ENCODE data around the gene RCHY1. TPM values are rescaled to one million over a fixed set of nuclear protein-coding genes. Genes with fewer than 3 reads are reported as not detected.
A peak's percentile ranks its signal among the peaks of the same experiment; 100 is the strongest.
"Not testable (repeated sequence)": the region's sequence is repeated elsewhere in the genome, so short reads cannot be mapped to it uniquely, and the experiment has no call there.

Gene RCHY1
- 10 to 100 TPM; 18.2 to 43.0 (median 31.7) TPM for total RNA-seq

DNA sequence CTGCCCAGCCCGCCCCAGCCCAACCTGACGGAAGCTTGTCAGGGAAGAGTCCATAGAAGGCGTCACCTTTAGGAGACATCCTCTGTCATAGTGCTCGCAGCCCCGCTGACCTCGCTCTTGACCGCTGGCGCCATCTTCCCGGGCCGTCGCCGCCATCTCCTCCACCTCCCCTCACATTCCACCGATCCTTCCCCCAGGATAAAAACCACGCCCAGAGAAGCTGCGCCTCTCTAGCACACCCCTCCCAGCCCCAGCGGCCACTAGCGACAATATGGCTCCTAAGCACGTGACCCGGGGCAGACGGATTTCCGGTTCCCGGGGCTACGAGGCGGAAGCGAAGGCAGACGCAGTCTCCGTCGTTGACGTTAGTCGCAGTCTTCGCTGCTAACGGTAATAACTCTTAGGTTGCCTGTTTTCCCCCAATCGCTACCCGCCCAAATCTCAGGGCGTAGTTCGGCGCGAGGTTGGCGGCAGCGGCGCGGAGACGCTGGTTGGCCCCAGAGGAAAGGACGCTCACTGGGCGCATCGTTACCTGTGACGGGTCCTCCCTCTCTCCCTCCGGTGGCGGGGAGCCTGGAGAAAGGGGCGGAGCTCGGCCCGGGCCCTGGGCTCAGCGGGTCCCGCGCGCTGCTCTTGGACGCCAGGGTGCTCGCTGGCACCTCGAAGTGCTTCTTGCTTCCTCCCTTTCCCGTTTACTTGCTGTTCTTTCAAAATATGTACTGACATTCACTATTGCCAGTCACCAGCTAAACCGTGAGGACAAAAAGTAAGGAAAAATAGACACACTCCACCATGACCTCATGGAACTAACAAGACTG lies at the start of gene RCHY1, which contains the start of gene THAP6:
Gene RCHY1 (minus strand): TSS at position 273 of the 818 bp plus-strand sequence. CDS start 117 bp downstream, at position 156.
Gene THAP6 (plus strand): TSS at position 343 of the 818 bp plus-strand sequence. CDS start 980 bp downstream, outside the sequence.
- H3K4me3 ChIP-seq = peak within 1 kb of the TSS; percentile 59 to 94 (median 83)
- ATAC-seq (replicated peaks in 6 of 8) = peak; percentile 90 to 95 (median 94)
- in situ Hi-C loops (cut with MboI; ENCODE audit: low pct_unique_long_range_greater_than_20kb in 2 of 9, low sequenced_read_pairs in 9 of 9, unreplicated experiment in 9 of 9) = no loop called here
- peak within 1 kb of the TSS; percentile 93 to 94 for H3K27ac ChIP-seq
- H3K4me1 ChIP-seq (replicated peaks in 1 of 2) = peaks cover 13 to 21% of the 10 kb centered on the region in 2 donors
- WGBS, 10 experiments = 0 to 17% (median 0%) methylated on average over 1 to 8 of the region's 61 CpGs; no CpG with 5 or more reads in 4 of the 10 experiments

DNA sequence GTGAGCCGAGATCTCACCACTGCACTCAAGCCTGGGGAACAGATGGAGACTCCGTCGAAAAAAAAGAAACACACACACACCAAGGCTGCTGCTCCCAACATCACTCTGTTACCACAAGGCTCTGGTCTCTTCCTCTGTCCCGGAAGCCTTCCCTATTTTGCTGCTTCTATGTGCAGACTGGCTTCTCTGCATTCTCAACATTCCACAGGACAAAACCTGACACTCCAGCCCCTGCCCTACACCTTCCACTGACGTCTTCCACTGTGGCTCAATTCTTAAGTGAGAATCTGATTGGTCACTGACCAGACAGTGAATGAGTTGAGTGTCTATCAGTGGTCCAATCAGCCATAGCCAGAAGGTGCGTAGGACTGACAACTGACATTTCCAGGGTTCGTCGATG lies 47.6 kb upstream of the RCHY1 start:
- Histone ChIP-seq H3K4me1 (replicated peaks in 1 of 2) (no peaks in the 10 kb centered on the region), H3K4me3 (no peak overlapping the region), H3K27ac (no peak overlapping the region)
- peak in 1 of 8 experiments; percentile 34 for ATAC-seq (replicated peaks in 6 of 8)
- in situ Hi-C loops (cut with MboI; ENCODE audit: low pct_unique_long_range_greater_than_20kb in 2 of 9, low sequenced_read_pairs in 9 of 9, unreplicated experiment in 9 of 9) = no loop called here
- WGBS, 10 experiments = 20 to 84% (median 68%) methylated on average over 1 to 7 of the region's 8 CpGs; no CpG with 5 or more reads in 1 of the 10 experiments

DNA sequence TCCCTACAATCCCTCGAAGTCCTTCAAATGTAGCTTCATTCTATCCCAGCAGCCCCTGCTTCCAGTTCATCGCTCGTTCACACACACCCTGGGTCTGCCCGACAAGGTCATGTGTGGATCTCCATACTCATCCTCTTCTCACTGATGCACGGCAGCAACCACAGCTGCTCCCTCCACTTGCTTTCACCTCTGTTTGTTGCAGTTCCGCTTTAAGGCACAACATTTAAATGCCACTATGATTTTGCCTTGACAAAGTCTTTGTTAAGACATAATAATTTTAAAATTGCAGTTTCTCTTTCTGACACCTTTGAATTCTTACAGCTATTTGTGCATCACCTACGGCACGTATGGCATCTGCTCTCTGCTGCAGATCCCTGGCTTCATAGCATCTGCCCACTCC lies 43.5 kb upstream of the RCHY1 start:
- 0 to 100% (median 81%) methylated on average over 1 to 8 of the region's 8 CpGs for WGBS, 10 experiments
- ATAC-seq (replicated peaks in 6 of 8) = no peak
- H3K4me3 ChIP-seq = no peak overlapping the region
- H3K4me1 ChIP-seq (replicated peaks in 1 of 2) = peaks cover 6 to 8% of the 10 kb centered on the region in 2 donors
- H3K27ac ChIP-seq = no peak overlapping the region
- in situ Hi-C loops (cut with MboI; ENCODE audit: low pct_unique_long_range_greater_than_20kb in 2 of 9, low sequenced_read_pairs in 9 of 9, unreplicated experiment in 9 of 9) = no loop called here

DNA sequence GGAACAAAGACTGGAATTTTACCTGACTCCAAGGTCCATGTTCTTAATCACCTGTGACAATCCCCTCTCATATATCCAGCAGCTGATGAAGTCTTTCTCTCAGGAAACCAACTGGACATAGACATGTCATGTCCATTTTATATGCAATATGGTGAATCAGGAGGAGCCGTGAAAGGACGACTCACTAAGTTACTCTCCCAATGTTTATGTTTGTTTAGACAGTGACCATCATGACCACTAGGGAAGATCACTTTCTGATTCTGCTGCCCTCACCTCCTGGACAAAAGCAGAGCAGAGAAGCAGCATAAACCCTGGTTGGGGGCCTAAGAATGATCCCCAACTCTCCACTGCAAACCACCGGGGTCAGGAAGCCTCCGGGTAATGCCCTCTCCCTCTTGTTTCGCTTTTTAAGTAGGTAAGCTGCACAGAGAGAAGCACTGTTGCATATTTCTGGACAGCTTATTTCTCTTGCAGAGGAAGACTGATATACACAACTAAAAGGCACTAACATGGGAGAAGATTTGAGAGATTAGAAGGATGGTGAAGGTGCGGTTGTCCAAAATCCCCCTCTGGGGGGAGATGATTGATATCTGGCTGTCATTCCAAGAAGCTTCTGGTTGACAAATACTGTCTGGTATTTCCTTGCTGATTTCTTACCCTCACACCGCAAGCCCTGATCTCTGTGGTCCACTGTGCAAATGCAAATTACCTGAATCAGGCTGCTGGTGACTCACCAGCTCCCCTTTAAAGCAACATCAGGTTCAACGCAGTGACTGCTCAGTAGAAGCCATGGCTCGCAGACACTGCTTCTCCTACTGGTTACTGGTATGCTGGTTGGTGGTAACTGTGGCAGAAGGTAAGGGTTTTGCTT lies 41.3 kb upstream of the RCHY1 start, which contains the start of gene ODAPH:
Gene ODAPH (plus strand): TSS at position 773 of the 871 bp plus-strand sequence. CDS start 17 bp downstream, at position 790.
- no peak within 1 kb of the TSS for H3K4me3 ChIP-seq
- in situ Hi-C loops (cut with MboI; ENCODE audit: low pct_unique_long_range_greater_than_20kb in 2 of 9, low sequenced_read_pairs in 9 of 9, unreplicated experiment in 9 of 9) = no loop called here

DNA sequence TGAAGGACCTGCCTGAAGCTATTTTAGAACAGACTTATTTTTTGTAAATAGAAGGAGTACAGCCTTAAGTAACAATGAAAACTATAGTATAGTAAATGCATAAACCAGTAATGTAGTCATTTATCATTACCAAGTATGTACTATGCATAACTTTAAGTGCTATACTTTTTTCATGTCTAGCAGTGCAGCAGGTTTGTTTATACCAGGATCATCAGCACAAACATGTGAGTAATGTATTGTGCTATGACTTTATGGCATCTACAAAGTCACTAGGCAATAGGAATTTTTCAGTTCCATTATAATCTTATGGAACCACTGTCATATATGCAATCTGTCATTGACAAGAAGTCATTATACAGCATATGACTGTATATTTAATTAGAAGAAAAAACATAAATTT lies 38.2 kb upstream of the RCHY1 start:
- Histone ChIP-seq H3K4me1 (replicated peaks in 1 of 2) (peaks cover 6 to 8% of the 10 kb centered on the region in 2 donors), H3K4me3 (no peak overlapping the region), H3K27ac (no peak overlapping the region)
- ATAC-seq (replicated peaks in 6 of 8) = peak in 1 of 8 experiments; percentile 26
- in situ Hi-C loops (cut with MboI; ENCODE audit: low pct_unique_long_range_greater_than_20kb in 2 of 9, low sequenced_read_pairs in 9 of 9, unreplicated experiment in 9 of 9) = no loop called here

More for the DNA sequence above, 41.3 kb upstream of the RCHY1 start, which contains the start of gene ODAPH:
- Histone ChIP-seq H3K27ac (no peak within 1 kb of the TSS), H3K4me1 (replicated peaks in 1 of 2) (peaks cover 6 to 8% of the 10 kb centered on the region in 2 donors)
- 20 to 80% (median 57%) methylated on average over 1 to 9 of the region's 9 CpGs; no CpG with 5 or more reads in 2 of the 10 experiments for WGBS, 10 experiments
- ATAC-seq (replicated peaks in 6 of 8) = peak; percentile 81 to 100 (median 99)

DNA sequence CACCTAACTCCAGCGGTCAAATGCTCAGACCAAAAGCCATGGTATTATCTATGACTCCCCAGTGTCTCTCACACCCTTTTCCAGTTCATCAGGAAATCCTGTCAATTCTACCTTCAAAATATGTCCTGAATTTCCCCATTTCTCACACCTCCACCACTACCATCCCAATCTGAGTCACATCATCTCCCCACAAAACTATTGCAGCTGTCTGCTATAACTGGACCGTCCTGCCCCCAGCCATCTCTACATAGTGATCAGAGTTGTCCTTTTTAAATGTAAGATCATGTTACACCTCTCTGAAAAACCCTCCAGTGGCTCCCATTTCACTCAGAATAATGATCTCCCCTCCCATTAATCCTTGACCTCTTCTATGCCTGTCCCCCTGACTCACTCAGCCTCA lies 34.8 kb upstream of the RCHY1 start:
- ATAC-seq (replicated peaks in 6 of 8) = no peak
- Histone ChIP-seq H3K4me1 (replicated peaks in 1 of 2) (no peaks in the 10 kb centered on the region), H3K27ac (no peak overlapping the region), H3K4me3 (no peak overlapping the region)
- in situ Hi-C loops (cut with MboI; ENCODE audit: low pct_unique_long_range_greater_than_20kb in 2 of 9, low sequenced_read_pairs in 9 of 9, unreplicated experiment in 9 of 9) = no loop called here
- WGBS, 10 experiments = 60 to 100% (median 88%) methylated on average over 1 to 2 of the region's 2 CpGs; no CpG with 5 or more reads in 3 of the 10 experiments

DNA sequence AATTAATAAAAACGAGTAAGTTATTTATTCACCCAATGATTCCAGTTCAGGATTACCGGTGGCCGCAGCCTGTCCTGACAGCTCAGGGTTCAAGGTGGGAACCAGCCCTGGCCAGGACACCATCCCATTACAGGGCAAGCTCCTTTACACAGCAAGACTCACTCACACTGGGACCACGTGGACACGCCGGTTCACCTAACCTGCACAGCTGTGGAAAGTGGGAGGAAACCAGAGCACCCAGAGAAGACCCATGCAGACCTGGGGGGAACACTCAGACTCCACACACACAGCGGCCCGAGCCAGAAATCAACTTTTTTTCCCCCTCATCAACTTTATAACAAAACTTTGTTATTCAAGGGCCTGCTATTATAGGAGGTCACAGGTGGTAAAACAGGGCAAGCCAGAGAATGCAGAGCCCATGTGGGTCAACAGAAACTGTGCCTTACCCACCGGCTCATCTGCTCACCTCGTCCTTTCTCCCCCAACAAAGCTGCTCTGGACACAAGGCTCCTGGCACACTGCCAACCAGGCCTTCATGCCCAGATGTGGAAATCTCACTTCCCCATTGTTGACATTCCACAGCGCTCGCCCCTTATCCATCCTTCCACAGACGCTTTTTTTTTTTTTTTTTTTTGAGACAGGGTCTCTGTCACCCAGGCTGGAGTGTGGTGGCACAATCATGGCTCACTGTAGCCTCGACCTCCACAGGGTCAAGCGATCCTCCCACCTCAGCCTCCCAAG lies 33.6 kb upstream of the RCHY1 start:
- Histone ChIP-seq H3K27ac (no peak overlapping the region), H3K4me3 (no peak overlapping the region), H3K4me1 (replicated peaks in 1 of 2) (no peaks in the 10 kb centered on the region)
- in situ Hi-C loops (cut with MboI; ENCODE audit: low pct_unique_long_range_greater_than_20kb in 2 of 9, low sequenced_read_pairs in 9 of 9, unreplicated experiment in 9 of 9) = no loop called here
- 73 to 100% (median 87%) methylated on average over 1 to 11 of the region's 15 CpGs; no CpG with 5 or more reads in 1 of the 10 experiments for WGBS, 10 experiments
- peak in 1 of 8 experiments; percentile 49 for ATAC-seq (replicated peaks in 6 of 8)

DNA sequence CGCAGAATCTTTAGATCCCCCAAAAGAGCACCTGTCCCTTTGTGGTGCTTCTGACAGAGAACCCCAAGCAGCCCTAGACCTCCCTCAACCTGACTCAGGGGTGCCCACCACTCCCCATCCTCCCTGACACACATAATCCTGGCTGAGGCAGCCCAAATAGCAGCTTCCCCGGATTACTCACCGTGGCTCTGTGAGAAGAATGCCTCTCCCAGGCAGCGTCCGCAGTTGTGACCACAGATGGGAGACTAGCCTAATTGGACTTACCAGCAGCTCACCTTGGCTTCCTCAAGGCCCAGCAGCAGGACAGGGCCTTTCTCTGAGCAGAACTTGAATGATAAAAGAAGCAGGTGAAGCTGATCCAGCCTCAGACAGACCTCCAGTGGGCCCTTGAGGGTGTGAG lies 31.3 kb upstream of the RCHY1 start:
- in situ Hi-C loops (cut with MboI; ENCODE audit: low pct_unique_long_range_greater_than_20kb in 2 of 9, low sequenced_read_pairs in 9 of 9, unreplicated experiment in 9 of 9) = no loop called here

DNA sequence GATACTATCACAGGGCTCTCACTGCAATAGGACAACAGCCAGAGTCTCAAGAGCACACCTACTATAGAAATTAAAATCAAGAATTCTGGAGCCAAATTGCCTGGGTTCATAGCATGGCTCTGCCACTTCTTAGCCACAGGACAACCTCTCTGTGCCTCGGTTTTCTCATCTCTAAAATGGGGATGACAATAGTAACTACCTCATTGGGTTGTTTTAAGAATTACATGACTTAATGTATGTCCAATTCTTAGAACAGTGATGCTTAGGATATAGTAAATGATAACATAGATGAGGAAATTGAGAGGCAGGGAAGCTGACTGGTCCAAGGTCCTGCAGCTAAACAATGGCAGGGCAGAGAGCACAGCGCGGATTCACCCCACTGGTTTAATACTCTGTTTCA lies 30.7 kb upstream of the RCHY1 start:
- 29 to 100% (median 87%) methylated on average over 1 to 3 of the region's 3 CpGs; no CpG with 5 or more reads in 1 of the 10 experiments for WGBS, 10 experiments
- no peak for ATAC-seq (replicated peaks in 6 of 8)
- in situ Hi-C loops (cut with MboI; ENCODE audit: low pct_unique_long_range_greater_than_20kb in 2 of 9, low sequenced_read_pairs in 9 of 9, unreplicated experiment in 9 of 9) = no loop called here
- no peak overlapping the region for H3K4me3 ChIP-seq
- H3K27ac ChIP-seq = no peak overlapping the region
- no peaks in the 10 kb centered on the region for H3K4me1 ChIP-seq (replicated peaks in 1 of 2)

More for the DNA sequence above, 31.3 kb upstream of the RCHY1 start:
- no peak overlapping the region for H3K27ac ChIP-seq
- no peak overlapping the region for H3K4me3 ChIP-seq
- no peaks in the 10 kb centered on the region for H3K4me1 ChIP-seq (replicated peaks in 1 of 2)
- ATAC-seq (replicated peaks in 6 of 8) = no peak
- 17 to 100% (median 45%) methylated on average over 2 to 4 of the region's 5 CpGs; no CpG with 5 or more reads in 7 of the 10 experiments for WGBS, 10 experiments

DNA sequence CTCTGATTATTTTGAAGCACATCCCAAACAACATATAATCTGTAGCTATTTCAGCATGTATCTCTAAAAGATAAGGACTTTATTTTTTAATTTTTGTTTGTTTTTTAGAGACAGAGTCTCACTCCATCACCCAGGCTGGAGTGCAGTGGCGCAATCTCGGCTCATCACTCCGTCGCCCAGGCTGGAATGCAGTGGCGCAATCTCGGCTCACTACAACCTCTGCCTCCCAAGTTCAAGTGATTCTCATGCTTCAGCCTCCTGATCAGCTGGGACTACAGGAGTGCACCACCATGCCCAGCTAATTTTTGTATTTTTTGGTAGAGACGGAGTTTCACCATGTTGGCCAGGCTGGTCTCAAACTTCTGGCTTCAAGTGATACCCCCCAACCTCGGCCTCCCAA lies 30.0 kb upstream of the RCHY1 start:
- in situ Hi-C loops (cut with MboI; ENCODE audit: low pct_unique_long_range_greater_than_20kb in 2 of 9, low sequenced_read_pairs in 9 of 9, unreplicated experiment in 9 of 9); H3K27ac ChIP-seq; H3K4me3 ChIP-seq; ATAC-seq (replicated peaks in 6 of 8); H3K4me1 ChIP-seq (replicated peaks in 1 of 2): not testable (repeated sequence)
- 80 to 100% (median 96%) methylated on average over 2 to 7 of the region's 8 CpGs; no CpG with 5 or more reads in 3 of the 10 experiments for WGBS, 10 experiments

DNA sequence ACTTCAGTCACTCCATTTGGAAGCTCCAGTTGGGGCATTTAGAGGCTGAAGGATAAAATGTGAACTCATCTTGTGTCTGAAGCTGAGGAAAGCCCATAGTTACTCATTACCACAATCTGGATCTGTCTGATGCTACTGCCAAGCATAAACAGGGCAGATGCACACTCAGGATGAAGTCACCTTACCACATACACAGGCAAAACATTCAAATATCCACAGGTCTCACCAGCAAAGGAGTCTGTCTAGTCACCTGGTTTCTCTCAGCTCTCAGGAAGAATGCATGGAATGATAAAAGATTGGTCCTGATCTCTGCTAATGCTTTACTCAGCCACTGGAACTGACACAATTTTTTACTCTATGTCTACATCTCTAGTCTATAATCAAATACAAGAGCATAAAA lies 28.6 kb upstream of the RCHY1 start:
- Histone ChIP-seq H3K4me3 (no peak overlapping the region), H3K27ac (no peak overlapping the region), H3K4me1 (replicated peaks in 1 of 2) (no peaks in the 10 kb centered on the region)
- in situ Hi-C loops (cut with MboI; ENCODE audit: low pct_unique_long_range_greater_than_20kb in 2 of 9, low sequenced_read_pairs in 9 of 9, unreplicated experiment in 9 of 9) = no loop called here
- no peak for ATAC-seq (replicated peaks in 6 of 8)

DNA sequence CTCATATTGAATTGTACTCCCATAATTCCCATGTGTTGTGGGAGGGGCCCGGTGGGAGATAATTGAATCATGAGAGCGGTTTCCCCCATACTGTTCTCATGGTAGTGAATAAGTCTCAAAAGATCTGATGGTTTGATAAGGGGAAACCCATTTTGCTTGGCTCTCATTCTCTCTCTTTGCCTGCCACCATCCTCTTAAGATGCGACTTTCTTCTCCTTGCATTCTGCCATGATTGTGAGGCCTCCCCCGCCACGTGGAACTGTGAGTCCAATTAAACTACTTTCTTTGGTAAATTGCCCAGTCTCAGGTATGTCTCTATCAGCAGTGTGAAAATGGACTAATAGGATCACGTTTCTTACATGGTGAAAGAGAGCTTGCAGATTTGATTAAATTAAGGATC lies 23.1 kb upstream of the RCHY1 start:
- H3K27ac ChIP-seq; H3K4me3 ChIP-seq; H3K4me1 ChIP-seq (replicated peaks in 1 of 2); ATAC-seq (replicated peaks in 6 of 8); in situ Hi-C loops (cut with MboI; ENCODE audit: low pct_unique_long_range_greater_than_20kb in 2 of 9, low sequenced_read_pairs in 9 of 9, unreplicated experiment in 9 of 9): not testable (repeated sequence)
- 80 to 100% (median 94%) methylated on average over 1 to 5 of the region's 6 CpGs; no CpG with 5 or more reads in 2 of the 10 experiments for WGBS, 10 experiments
